ENCODE data around the gene SIRPB2.

SIRPB2 gene

DNA sequence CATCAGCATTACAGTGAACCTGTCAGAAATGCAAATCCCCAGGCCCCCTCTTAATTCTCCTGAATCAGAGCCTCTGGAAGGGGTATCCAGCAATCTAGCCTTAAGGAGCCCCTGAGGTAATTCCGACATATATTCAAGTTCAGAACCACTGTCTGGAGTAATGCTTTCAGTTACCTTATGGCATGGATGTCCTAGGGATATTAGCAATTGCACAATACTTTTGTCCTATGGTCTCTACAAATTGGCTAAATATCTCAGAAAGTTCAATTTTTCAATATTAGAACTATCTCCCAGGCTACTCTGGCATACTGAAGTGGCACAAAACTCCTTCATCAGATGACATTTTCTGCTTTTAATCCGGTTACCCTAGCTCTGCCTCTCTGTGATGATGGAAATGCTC lies 30.9 kb downstream of the SIRPB2 start:
- Histone ChIP-seq H3K4me2 (ENCODE audit: insufficient read depth, low read length, poor library complexity, severe bottlenecking) (no peak overlapping the region), H4K8ac (ENCODE audit: low read depth, low read length) (no peak overlapping the region), H2AK5ac (ENCODE audit: low read depth, low read length) (no peak overlapping the region), H3K18ac (ENCODE audit: low read length) (no peak overlapping the region), H3K9ac (ENCODE audit: low read depth, low read length, poor library complexity) (no peak overlapping the region), H3K4me3 (ENCODE audit: low read length in 2 of 2) (no peak overlapping the region), H2BK120ac (ENCODE audit: low read depth, low read length) (no peak overlapping the region), H3K79me1 (ENCODE audit: low read depth, low read length) (peaks cover 6% of the 10 kb centered on the region), H3K36me3 (replicated peaks in 1 of 2; ENCODE audit: control insufficient read depth in 2 of 2, insufficient read depth in 2 of 2, low read length in 2 of 2) (peaks cover 28 to 96% of the 10 kb centered on the region in 2 donors), H2AFZ (ENCODE audit: low read length) (no peak overlapping the region), H3K4ac (ENCODE audit: low read length) (no peak overlapping the region), H4K91ac (ENCODE audit: low read depth, low read length, poor library complexity) (no peak overlapping the region), H3K27ac (replicated peaks; ENCODE audit: low read length) (no peak overlapping the region), H2BK12ac (ENCODE audit: low read length) (no peak overlapping the region), H3K23ac (ENCODE audit: low read depth, low read length, poor library complexity) (no peak overlapping the region), H2BK5ac (ENCODE audit: low read length) (no peak overlapping the region), H3K27me3 (ENCODE audit: control insufficient read depth in 3 of 3, insufficient read depth in 3 of 3, low read depth in 1 of 3, low read length in 3 of 3) (no peaks in the 10 kb centered on the region), H3K9me3 (replicated peaks in 1 of 2; ENCODE audit: control insufficient read depth in 2 of 2, insufficient read depth in 1 of 2, low read depth in 1 of 2, low read length in 2 of 2) (no peaks in the 10 kb centered on the region), H3K14ac (ENCODE audit: low read length) (no peak overlapping the region), H3K4me1 (ENCODE audit: control insufficient read depth in 2 of 2, insufficient read depth in 1 of 2, low read depth in 1 of 2, low read length in 2 of 2) (no peaks in the 10 kb centered on the region), H2BK15ac (ENCODE audit: low read length) (no peak overlapping the region)
- no CpG with 5 or more reads among the region's 2 CpGs for WGBS, 2 donors (ENCODE audit: extremely low coverage in 2 of 2, insufficient read length in 2 of 2, insufficient replicate concordance in 1 of 2)
- no peak for DNase-seq (ENCODE audit: low spot score)

DNA sequence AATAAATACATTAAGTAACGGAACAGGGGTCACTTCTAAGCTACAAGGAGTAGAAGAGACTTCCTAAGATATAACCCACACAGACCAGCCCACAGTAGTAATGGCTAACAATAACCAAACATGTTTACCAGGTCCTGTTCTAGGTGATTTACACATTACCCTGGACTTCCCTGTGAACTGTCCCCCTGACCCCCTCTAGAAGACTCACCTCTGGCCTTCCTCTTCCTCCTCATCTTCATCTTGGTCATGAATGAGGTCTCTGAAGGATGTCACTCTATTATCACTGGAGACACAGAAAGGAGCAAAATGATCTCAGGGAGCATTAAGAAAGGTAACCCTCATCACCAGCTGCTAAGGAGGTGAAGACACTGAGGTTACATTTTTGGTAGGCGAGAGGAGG lies 33.2 kb downstream of the SIRPB2 start:
- Histone ChIP-seq H3K4ac (ENCODE audit: low read length) (no peak overlapping the region), H2BK120ac (ENCODE audit: low read depth, low read length) (no peak overlapping the region), H3K9me3 (replicated peaks in 1 of 2; ENCODE audit: control insufficient read depth in 2 of 2, insufficient read depth in 1 of 2, low read depth in 1 of 2, low read length in 2 of 2) (peaks cover 0 to 2% of the 10 kb centered on the region in 2 donors), H3K27ac (replicated peaks; ENCODE audit: low read length) (no peak overlapping the region), H3K9ac (ENCODE audit: low read depth, low read length, poor library complexity) (no peak overlapping the region), H4K8ac (ENCODE audit: low read depth, low read length) (no peak overlapping the region), H2BK12ac (ENCODE audit: low read length) (no peak overlapping the region), H3K18ac (ENCODE audit: low read length) (no peak overlapping the region), H3K4me1 (ENCODE audit: control insufficient read depth in 2 of 2, insufficient read depth in 1 of 2, low read depth in 1 of 2, low read length in 2 of 2) (no peaks in the 10 kb centered on the region), H3K4me2 (ENCODE audit: insufficient read depth, low read length, poor library complexity, severe bottlenecking) (no peak overlapping the region), H2AFZ (ENCODE audit: low read length) (no peak overlapping the region), H2AK5ac (ENCODE audit: low read depth, low read length) (no peak overlapping the region), H3K4me3 (ENCODE audit: low read length in 2 of 2) (no peak overlapping the region), H3K36me3 (replicated peaks in 1 of 2; ENCODE audit: control insufficient read depth in 2 of 2, insufficient read depth in 2 of 2, low read length in 2 of 2) (peaks cover 36 to 96% of the 10 kb centered on the region in 2 donors), H3K14ac (ENCODE audit: low read length) (no peak overlapping the region), H3K79me1 (ENCODE audit: low read depth, low read length) (no peaks in the 10 kb centered on the region), H4K91ac (ENCODE audit: low read depth, low read length, poor library complexity) (no peak overlapping the region), H3K27me3 (ENCODE audit: control insufficient read depth in 3 of 3, insufficient read depth in 3 of 3, low read depth in 1 of 3, low read length in 3 of 3) (no peaks in the 10 kb centered on the region), H2BK5ac (ENCODE audit: low read length) (no peak overlapping the region), H3K23ac (ENCODE audit: low read depth, low read length, poor library complexity) (no peak overlapping the region), H2BK15ac (ENCODE audit: low read length) (no peak overlapping the region)
- no CpG with 5 or more reads among the region's 2 CpGs for WGBS, 2 donors (ENCODE audit: extremely low coverage in 2 of 2, insufficient read length in 2 of 2, insufficient replicate concordance in 1 of 2)
- no peak for DNase-seq (ENCODE audit: low spot score)

DNA sequence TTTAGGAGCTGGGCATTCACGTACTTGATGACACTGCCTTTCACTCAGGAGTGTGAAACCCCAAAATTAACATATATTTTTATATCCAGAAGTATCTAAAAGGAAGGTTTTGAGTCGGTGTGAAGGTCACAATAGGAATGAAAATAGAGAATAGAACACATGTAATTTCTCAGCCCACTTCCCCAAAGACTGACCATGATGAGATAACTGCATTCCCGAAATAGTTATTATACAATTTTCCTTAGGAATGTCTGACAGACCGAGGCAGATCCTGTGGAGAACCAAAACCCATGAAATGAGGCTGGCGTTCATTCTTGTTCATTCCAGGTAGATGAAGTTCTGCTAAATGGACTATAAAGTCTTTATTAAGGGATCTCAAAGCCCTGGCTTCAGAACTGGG lies 34.9 kb downstream of the SIRPB2 start:
- Histone ChIP-seq H3K14ac (ENCODE audit: low read length) (no peak overlapping the region), H2AK5ac (ENCODE audit: low read depth, low read length) (no peak overlapping the region), H3K36me3 (replicated peaks in 1 of 2; ENCODE audit: control insufficient read depth in 2 of 2, insufficient read depth in 2 of 2, low read length in 2 of 2) (peaks cover 49 to 100% of the 10 kb centered on the region in 2 donors), H3K27ac (replicated peaks; ENCODE audit: low read length) (no peak overlapping the region), H3K9ac (ENCODE audit: low read depth, low read length, poor library complexity) (no peak overlapping the region), H3K4me2 (ENCODE audit: insufficient read depth, low read length, poor library complexity, severe bottlenecking) (no peak overlapping the region), H2BK12ac (ENCODE audit: low read length) (no peak overlapping the region), H2BK5ac (ENCODE audit: low read length) (no peak overlapping the region), H3K23ac (ENCODE audit: low read depth, low read length, poor library complexity) (no peak overlapping the region), H3K18ac (ENCODE audit: low read length) (no peak overlapping the region), H2BK15ac (ENCODE audit: low read length) (no peak overlapping the region), H3K79me1 (ENCODE audit: low read depth, low read length) (no peaks in the 10 kb centered on the region), H3K4me3 (ENCODE audit: low read length in 2 of 2) (no peak overlapping the region), H3K4ac (ENCODE audit: low read length) (no peak overlapping the region), H4K91ac (ENCODE audit: low read depth, low read length, poor library complexity) (no peak overlapping the region), H4K8ac (ENCODE audit: low read depth, low read length) (no peak overlapping the region), H2AFZ (ENCODE audit: low read length) (no peak overlapping the region), H2BK120ac (ENCODE audit: low read depth, low read length) (no peak overlapping the region), H3K4me1 (ENCODE audit: control insufficient read depth in 2 of 2, insufficient read depth in 1 of 2, low read depth in 1 of 2, low read length in 2 of 2) (no peaks in the 10 kb centered on the region), H3K27me3 (ENCODE audit: control insufficient read depth in 3 of 3, insufficient read depth in 3 of 3, low read depth in 1 of 3, low read length in 3 of 3) (no peaks in the 10 kb centered on the region), H3K9me3 (replicated peaks in 1 of 2; ENCODE audit: control insufficient read depth in 2 of 2, insufficient read depth in 1 of 2, low read depth in 1 of 2, low read length in 2 of 2) (peaks cover 0 to 19% of the 10 kb centered on the region in 2 donors)
- no CpG with 5 or more reads among the region's 5 CpGs for WGBS, 2 donors (ENCODE audit: extremely low coverage in 2 of 2, insufficient read length in 2 of 2, insufficient replicate concordance in 1 of 2)
- no peak for DNase-seq (ENCODE audit: low spot score)

DNA sequence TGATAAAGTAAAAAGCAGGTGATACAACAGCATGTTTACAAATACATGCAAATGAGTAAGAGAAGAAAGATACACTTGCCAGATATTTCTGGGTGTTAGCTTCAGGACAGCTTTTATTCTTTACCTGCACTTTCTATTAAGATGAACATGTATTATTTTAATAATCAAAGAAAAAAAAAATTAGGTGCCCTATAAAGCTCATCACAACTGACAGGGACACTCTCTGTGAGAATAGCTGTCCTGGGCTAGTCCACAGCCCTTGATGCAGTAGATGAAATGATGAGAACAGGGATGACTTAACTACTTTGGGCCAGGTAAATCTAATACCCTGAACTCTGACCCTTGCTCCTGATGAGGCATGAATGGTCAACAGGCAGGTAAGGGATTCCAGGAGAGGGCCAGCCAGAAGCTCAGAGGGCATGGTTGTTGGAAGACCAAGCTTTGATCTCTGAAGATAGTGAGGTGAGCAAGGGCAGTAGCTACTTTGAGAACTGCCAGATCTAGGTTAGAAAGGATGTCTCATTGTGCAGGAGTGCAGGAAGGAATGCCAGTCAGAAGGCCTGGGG lies 40.2 kb downstream of the SIRPB2 start:
- H3K18ac ChIP-seq (ENCODE audit: low read length) = no peak overlapping the region
- no peak overlapping the region for H2BK12ac ChIP-seq (ENCODE audit: low read length)
- no peak overlapping the region for H2BK15ac ChIP-seq (ENCODE audit: low read length)
- H3K27me3 ChIP-seq (ENCODE audit: control insufficient read depth in 3 of 3, insufficient read depth in 3 of 3, low read depth in 1 of 3, low read length in 3 of 3) = no peaks in the 10 kb centered on the region
- no peak overlapping the region for H3K23ac ChIP-seq (ENCODE audit: low read depth, low read length, poor library complexity)
- no peak overlapping the region for H2AK5ac ChIP-seq (ENCODE audit: low read depth, low read length)
- peaks cover 70 to 100% of the 10 kb centered on the region in 2 donors for H3K36me3 ChIP-seq (replicated peaks in 1 of 2; ENCODE audit: control insufficient read depth in 2 of 2, insufficient read depth in 2 of 2, low read length in 2 of 2)
- H2BK120ac ChIP-seq (ENCODE audit: low read depth, low read length) = no peak overlapping the region
- H3K9me3 ChIP-seq (replicated peaks in 1 of 2; ENCODE audit: control insufficient read depth in 2 of 2, insufficient read depth in 1 of 2, low read depth in 1 of 2, low read length in 2 of 2) = peaks cover 0 to 23% of the 10 kb centered on the region in 2 donors
- no peak overlapping the region for H4K8ac ChIP-seq (ENCODE audit: low read depth, low read length)
- no peak overlapping the region for H3K4me2 ChIP-seq (ENCODE audit: insufficient read depth, low read length, poor library complexity, severe bottlenecking)
- H3K4me3 ChIP-seq (ENCODE audit: low read length in 2 of 2) = no peak overlapping the region
- no peaks in the 10 kb centered on the region for H3K4me1 ChIP-seq (ENCODE audit: control insufficient read depth in 2 of 2, insufficient read depth in 1 of 2, low read depth in 1 of 2, low read length in 2 of 2)
- no peak overlapping the region for H3K27ac ChIP-seq (replicated peaks; ENCODE audit: low read length)
- DNase-seq (ENCODE audit: low spot score) = no peak
- H3K14ac ChIP-seq (ENCODE audit: low read length) = no peak overlapping the region
- H2AFZ ChIP-seq (ENCODE audit: low read length) = no peak overlapping the region
- H3K79me1 ChIP-seq (ENCODE audit: low read depth, low read length) = no peaks in the 10 kb centered on the region
- no peak overlapping the region for H3K4ac ChIP-seq (ENCODE audit: low read length)
- H3K9ac ChIP-seq (ENCODE audit: low read depth, low read length, poor library complexity) = no peak overlapping the region
- H2BK5ac ChIP-seq (ENCODE audit: low read length) = no peak overlapping the region
- no peak overlapping the region for H4K91ac ChIP-seq (ENCODE audit: low read depth, low read length, poor library complexity)
